ENCODE measurements around the gene RHPN2. TPM values are rescaled to one million over a fixed set of nuclear protein-coding genes. Genes with fewer than 3 reads are reported as not detected.
A peak's percentile ranks its signal among the peaks of the same experiment; 100 is the strongest.
"Not testable (repeated sequence)": the region's sequence is repeated elsewhere in the genome, so short reads cannot be mapped to it uniquely, and the experiment has no call there.

Gene RHPN2
- total RNA-seq, 1 donor from 2014 or later = 33.9 TPM

- Mint-ChIP-seq H3K27me3 (no peaks in the 10 kb centered on the region), H3K4me1 (ENCODE audit: low read depth) (peaks cover 5% of the 10 kb centered on the region), H3K36me3 (ENCODE audit: insufficient read depth) (peaks cover 28% of the 10 kb centered on the region), H3K4me3 (ENCODE audit: low read depth) (no peak overlapping the region), H3K9me3 (ENCODE audit: low read depth) (no peaks in the 10 kb centered on the region), H3K27ac (no peak overlapping the region)
- no peak for DNase-seq (ENCODE audit: low spot score, unreplicated experiment)
- no peak for TF ChIP-seq CTCF (IDR thresholded peaks at IDR 0.05; ENCODE audit: unreplicated experiment)
Measured at GRCh38 chr19:32988724-32989123, 76.0 kb downstream of the RHPN2 start.

- H3K27ac Mint-ChIP-seq = not testable (repeated sequence)
Measured at GRCh38 chr19:32988254-32988653, 76.4 kb downstream of the RHPN2 start.

GRCh38 chr19:32982488-32982887 is 82.2 kb downstream of the RHPN2 start:
- H3K4me3 Mint-ChIP-seq (ENCODE audit: low read depth); H3K9me3 Mint-ChIP-seq (ENCODE audit: low read depth); H3K27ac Mint-ChIP-seq; DNase-seq (ENCODE audit: low spot score, unreplicated experiment); H3K4me1 Mint-ChIP-seq (ENCODE audit: low read depth); H3K27me3 Mint-ChIP-seq: not testable (repeated sequence)
- H3K36me3 Mint-ChIP-seq (ENCODE audit: insufficient read depth) = peaks cover 22% of the 10 kb centered on the region

More at GRCh38 chr19:32988254-32988653, 76.4 kb downstream of the RHPN2 start:
- H3K4me3 Mint-ChIP-seq (ENCODE audit: low read depth); DNase-seq (ENCODE audit: low spot score, unreplicated experiment); H3K27me3 Mint-ChIP-seq; H3K9me3 Mint-ChIP-seq (ENCODE audit: low read depth); H3K4me1 Mint-ChIP-seq (ENCODE audit: low read depth): not testable (repeated sequence)
- peaks cover 28% of the 10 kb centered on the region for H3K36me3 Mint-ChIP-seq (ENCODE audit: insufficient read depth)

GRCh38 chr19:32979807-32980206 is 84.9 kb downstream of the RHPN2 start:
- peaks cover 16% of the 10 kb centered on the region for H3K36me3 Mint-ChIP-seq (ENCODE audit: insufficient read depth)

GRCh38 chr19:32977813-32978212 is 86.9 kb downstream of the RHPN2 start:
- not testable (repeated sequence) for H3K27ac Mint-ChIP-seq; H3K4me1 Mint-ChIP-seq (ENCODE audit: low read depth); DNase-seq (ENCODE audit: low spot score, unreplicated experiment); H3K4me3 Mint-ChIP-seq (ENCODE audit: low read depth); H3K27me3 Mint-ChIP-seq; H3K9me3 Mint-ChIP-seq (ENCODE audit: low read depth)
- peaks cover 11% of the 10 kb centered on the region for H3K36me3 Mint-ChIP-seq (ENCODE audit: insufficient read depth)

More at GRCh38 chr19:32979807-32980206, 84.9 kb downstream of the RHPN2 start:
- not testable (repeated sequence) for H3K4me3 Mint-ChIP-seq (ENCODE audit: low read depth); H3K27me3 Mint-ChIP-seq; DNase-seq (ENCODE audit: low spot score, unreplicated experiment); H3K9me3 Mint-ChIP-seq (ENCODE audit: low read depth); H3K4me1 Mint-ChIP-seq (ENCODE audit: low read depth); H3K27ac Mint-ChIP-seq

- no peak for TF ChIP-seq CTCF (IDR thresholded peaks at IDR 0.05; ENCODE audit: unreplicated experiment)
- DNase-seq (ENCODE audit: low spot score, unreplicated experiment) = no peak
- H3K4me3 Mint-ChIP-seq (ENCODE audit: low read depth) = no peak overlapping the region
- H3K27me3 Mint-ChIP-seq = no peaks in the 10 kb centered on the region
- H3K27ac Mint-ChIP-seq = peak overlapping the region; percentile 74
- H3K4me1 Mint-ChIP-seq (ENCODE audit: low read depth) = no peaks in the 10 kb centered on the region
- H3K36me3 Mint-ChIP-seq (ENCODE audit: insufficient read depth) = peaks cover 8% of the 10 kb centered on the region
- no peaks in the 10 kb centered on the region for H3K9me3 Mint-ChIP-seq (ENCODE audit: low read depth)
Measured at GRCh38 chr19:32977280-32977679, 87.4 kb downstream of the RHPN2 start.

GRCh38 chr19:32976223-32976805 is 88.4 kb downstream of the RHPN2 start:
- peak; percentile 59 for DNase-seq (ENCODE audit: low spot score, unreplicated experiment)
- no peak overlapping the region for H3K4me3 Mint-ChIP-seq (ENCODE audit: low read depth)
- peaks cover 10% of the 10 kb centered on the region for H3K36me3 Mint-ChIP-seq (ENCODE audit: insufficient read depth)
- H3K27ac Mint-ChIP-seq = peak overlapping the region; percentile 73
- H3K4me1 Mint-ChIP-seq (ENCODE audit: low read depth) = peaks cover 3% of the 10 kb centered on the region
- peak; percentile 80 for TF ChIP-seq CTCF (IDR thresholded peaks at IDR 0.05; ENCODE audit: unreplicated experiment)
- no peaks in the 10 kb centered on the region for H3K27me3 Mint-ChIP-seq
- H3K9me3 Mint-ChIP-seq (ENCODE audit: low read depth) = no peaks in the 10 kb centered on the region
